ENCODE measurements around the gene PTCD2. TPM values are rescaled to one million over a fixed set of nuclear protein-coding genes. Genes with fewer than 3 reads are reported as not detected.

Gene PTCD2
- total and polyA plus RNA-seq, 2 donors (not counting 1 experiment from before 2014, with no cell fraction given) = 10.3 to 15.9 TPM

GRCh38 chr5:72356361-72356760 lies 36.2 kb downstream of the PTCD2 start:
- Histone ChIP-seq H4K20me1 (ENCODE audit: control insufficient read depth, extremely low read depth, insufficient read depth, low read length) (no peaks in the 10 kb centered on the region), H3K4me2 (ENCODE audit: extremely low read depth, insufficient read depth, low read length) (no peak overlapping the region), H3K27me3 (ENCODE audit: control insufficient read depth, insufficient read depth, low read length) (no peaks in the 10 kb centered on the region), H3K4me1 (ENCODE audit: control insufficient read depth, extremely low read depth, insufficient read depth, low read length) (peaks cover 2% of the 10 kb centered on the region), H2AFZ (ENCODE audit: low read length) (no peak overlapping the region), H3K9me3 (ENCODE audit: control insufficient read depth, insufficient read depth, low read depth, low read length) (no peaks in the 10 kb centered on the region), H3K4me3 (replicated peaks in 1 of 4; ENCODE audit: control extremely low read depth in 1 of 4, insufficient read depth in 1 of 4, low read depth in 3 of 4, low read length in 4 of 4) (no peak overlapping the region), H3K79me2 (ENCODE audit: control insufficient read depth, insufficient read depth, low read length) (no peaks in the 10 kb centered on the region), H3K27ac (ENCODE audit: insufficient read depth, low read length) (no peak overlapping the region), H3K9ac (ENCODE audit: insufficient read depth, low read length) (no peak overlapping the region), H3K36me3 (ENCODE audit: control insufficient read depth, insufficient read depth, low read length) (peaks cover 4% of the 10 kb centered on the region)
- no peak for DNase-seq (ENCODE audit: low read depth in 2 of 2)
- no peak for TF ChIP-seq CTCF (conservative IDR thresholded peaks at IDR 0.05 in 1 of 2, IDR thresholded peaks at IDR 0.05 in 1 of 2; ENCODE audit: low read depth in 1 of 2, low read length in 2 of 2)
- no peak for TF ChIP-seq EZH2 (IDR thresholded peaks at IDR 0.05; ENCODE audit: low read length, missing control alignments)

GRCh38 chr5:72358925-72359324 lies 38.8 kb downstream of the PTCD2 start:
- no peak overlapping the region for H3K27ac ChIP-seq (ENCODE audit: insufficient read depth, low read length)
- TF ChIP-seq EZH2 (IDR thresholded peaks at IDR 0.05; ENCODE audit: low read length, missing control alignments) (no peak), CTCF (conservative IDR thresholded peaks at IDR 0.05 in 1 of 2, IDR thresholded peaks at IDR 0.05 in 1 of 2; ENCODE audit: low read depth in 1 of 2, low read length in 2 of 2) (no peak)
- DNase-seq (ENCODE audit: low read depth in 2 of 2) = no peak
- H3K79me2 ChIP-seq (ENCODE audit: control insufficient read depth, insufficient read depth, low read length) = no peaks in the 10 kb centered on the region
- no peak overlapping the region for H3K4me3 ChIP-seq (replicated peaks in 1 of 4; ENCODE audit: control extremely low read depth in 1 of 4, insufficient read depth in 1 of 4, low read depth in 3 of 4, low read length in 4 of 4)
- H3K36me3 ChIP-seq (ENCODE audit: control insufficient read depth, insufficient read depth, low read length) = peaks cover 4% of the 10 kb centered on the region
- no peak overlapping the region for H3K4me2 ChIP-seq (ENCODE audit: extremely low read depth, insufficient read depth, low read length)
- no peak overlapping the region for H2AFZ ChIP-seq (ENCODE audit: low read length)
- no peaks in the 10 kb centered on the region for H3K27me3 ChIP-seq (ENCODE audit: control insufficient read depth, insufficient read depth, low read length)
- no peaks in the 10 kb centered on the region for H4K20me1 ChIP-seq (ENCODE audit: control insufficient read depth, extremely low read depth, insufficient read depth, low read length)
- H3K9me3 ChIP-seq (ENCODE audit: control insufficient read depth, insufficient read depth, low read depth, low read length) = no peaks in the 10 kb centered on the region
- H3K4me1 ChIP-seq (ENCODE audit: control insufficient read depth, extremely low read depth, insufficient read depth, low read length) = peaks cover 12% of the 10 kb centered on the region
- H3K9ac ChIP-seq (ENCODE audit: insufficient read depth, low read length) = no peak overlapping the region

GRCh38 chr5:72359886-72360285 lies 39.7 kb downstream of the PTCD2 start:
- TF ChIP-seq EZH2 (IDR thresholded peaks at IDR 0.05; ENCODE audit: low read length, missing control alignments) (no peak), CTCF (conservative IDR thresholded peaks at IDR 0.05 in 1 of 2, IDR thresholded peaks at IDR 0.05 in 1 of 2; ENCODE audit: low read depth in 1 of 2, low read length in 2 of 2) (no peak)
- H3K27me3 ChIP-seq (ENCODE audit: control insufficient read depth, insufficient read depth, low read length) = no peaks in the 10 kb centered on the region
- no peak for DNase-seq (ENCODE audit: low read depth in 2 of 2)
- H3K9ac ChIP-seq (ENCODE audit: insufficient read depth, low read length) = no peak overlapping the region
- H3K36me3 ChIP-seq (ENCODE audit: control insufficient read depth, insufficient read depth, low read length) = peaks cover 4% of the 10 kb centered on the region
- no peak overlapping the region for H3K4me2 ChIP-seq (ENCODE audit: extremely low read depth, insufficient read depth, low read length)
- no peaks in the 10 kb centered on the region for H3K79me2 ChIP-seq (ENCODE audit: control insufficient read depth, insufficient read depth, low read length)
- H3K9me3 ChIP-seq (ENCODE audit: control insufficient read depth, insufficient read depth, low read depth, low read length) = no peaks in the 10 kb centered on the region
- H3K27ac ChIP-seq (ENCODE audit: insufficient read depth, low read length) = no peak overlapping the region
- H3K4me3 ChIP-seq (replicated peaks in 1 of 4; ENCODE audit: control extremely low read depth in 1 of 4, insufficient read depth in 1 of 4, low read depth in 3 of 4, low read length in 4 of 4) = no peak overlapping the region
- peaks cover 12% of the 10 kb centered on the region for H3K4me1 ChIP-seq (ENCODE audit: control insufficient read depth, extremely low read depth, insufficient read depth, low read length)
- no peaks in the 10 kb centered on the region for H4K20me1 ChIP-seq (ENCODE audit: control insufficient read depth, extremely low read depth, insufficient read depth, low read length)
- H2AFZ ChIP-seq (ENCODE audit: low read length) = no peak overlapping the region
